ENCODE results near the gene RGP1. TPM values are rescaled to one million over a fixed set of nuclear protein-coding genes. Genes with fewer than 3 reads are reported as not detected.

The RGP1 gene
- total and polyA plus RNA-seq, 9 of the 15 experiments (the other 6 are each of a cell fraction or from before 2014, with no cell fraction given) = 0.42 to 13.8 (median 6.7) TPM

- TF ChIP-seq ATF2 (CRISPR knock-in tag; IDR thresholded peaks at IDR 0.05) = no peak
- TF ChIP-seq KAT2B (IDR thresholded peaks at IDR 0.05; ENCODE audit: low read depth, low read length) = no peak
- TF ChIP-seq ZBTB11 (CRISPR knock-in tag; IDR thresholded peaks at IDR 0.05) = no peak
- no peak for TF ChIP-seq ARID3B (CRISPR knock-in tag; IDR thresholded peaks at IDR 0.05; ENCODE audit: borderline replicate concordance)
- TF ChIP-seq ZNF79 (CRISPR knock-in tag; IDR thresholded peaks at IDR 0.05; ENCODE audit: low read depth) = no peak
- no peak for TF ChIP-seq TBL1XR1 (IDR thresholded peaks at IDR 0.05; ENCODE audit: low read length in 2 of 2)
- TF ChIP-seq MBD2 (IDR thresholded peaks at IDR 0.05; ENCODE audit: borderline replicate concordance, low read depth) = no peak
- no peak for TF ChIP-seq ZZZ3 (IDR thresholded peaks at IDR 0.05)
Observed at GRCh38 chr9:35778496-35778895, 29.4 kb downstream of the RGP1 start (continued).
